ENCODE results near the gene CLEC12A.

The CLEC12A gene

GRCh38 chr12:10033783-10034545 is 62.8 kb downstream of the CLEC12A start:
- no peak for DNase-seq (ENCODE audit: low spot score)

Measured in LoVo (cell line).